Measurements from ENCODE around the gene KCNH2.

DNA sequence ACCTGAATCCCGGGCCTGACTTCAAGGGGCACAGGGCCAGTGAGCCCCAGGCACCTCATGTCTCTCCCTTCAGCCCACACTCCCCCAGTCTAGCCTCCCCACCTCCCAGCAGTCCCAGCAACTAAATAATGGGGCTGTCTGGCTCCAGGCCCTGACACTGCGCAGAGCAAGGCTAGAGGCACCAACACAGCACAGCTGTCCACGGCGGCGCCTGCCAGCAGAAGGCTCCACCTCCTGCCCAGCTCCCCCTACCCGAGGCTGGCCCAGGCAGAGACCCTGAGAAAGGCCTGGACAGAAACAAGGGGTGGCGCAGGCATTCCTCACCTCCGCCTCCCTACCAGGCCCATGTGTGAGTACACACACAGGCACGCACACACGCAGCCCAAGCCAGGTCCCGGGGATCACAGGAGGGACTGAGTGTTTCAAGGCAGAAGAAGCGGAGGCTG lies 6.1 kb downstream of the KCNH2 start:
- TF ChIP-seq GABPA (IDR thresholded peaks at IDR 0.05; ENCODE audit: low read depth) = no peak
- TF ChIP-seq POLR2AphosphoS5 (IDR thresholded peaks at IDR 0.05; ENCODE audit: low read depth, low read length) = no peak
- TF ChIP-seq SMC3 (IDR thresholded peaks at IDR 0.05; ENCODE audit: low read depth, low read length) = peak; percentile 21; the same call in 1 of the 2 replicates
- TF ChIP-seq, protein P1, sequence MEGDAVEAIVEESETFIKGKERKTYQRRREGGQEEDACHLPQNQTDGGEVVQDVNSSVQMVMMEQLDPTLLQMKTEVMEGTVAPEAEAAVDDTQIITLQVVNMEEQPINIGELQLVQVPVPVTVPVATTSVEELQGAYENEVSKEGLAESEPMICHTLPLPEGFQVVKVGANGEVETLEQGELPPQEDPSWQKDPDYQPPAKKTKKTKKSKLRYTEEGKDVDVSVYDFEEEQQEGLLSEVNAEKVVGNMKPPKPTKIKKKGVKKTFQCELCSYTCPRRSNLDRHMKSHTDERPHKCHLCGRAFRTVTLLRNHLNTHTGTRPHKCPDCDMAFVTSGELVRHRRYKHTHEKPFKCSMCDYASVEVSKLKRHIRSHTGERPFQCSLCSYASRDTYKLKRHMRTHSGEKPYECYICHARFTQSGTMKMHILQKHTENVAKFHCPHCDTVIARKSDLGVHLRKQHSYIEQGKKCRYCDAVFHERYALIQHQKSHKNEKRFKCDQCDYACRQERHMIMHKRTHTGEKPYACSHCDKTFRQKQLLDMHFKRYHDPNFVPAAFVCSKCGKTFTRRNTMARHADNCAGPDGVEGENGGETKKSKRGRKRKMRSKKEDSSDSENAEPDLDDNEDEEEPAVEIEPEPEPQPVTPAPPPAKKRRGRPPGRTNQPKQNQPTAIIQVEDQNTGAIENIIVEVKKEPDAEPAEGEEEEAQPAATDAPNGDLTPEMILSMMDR (IDR thresholded peaks at IDR 0.05) = no peak
- TF ChIP-seq, protein P2, sequence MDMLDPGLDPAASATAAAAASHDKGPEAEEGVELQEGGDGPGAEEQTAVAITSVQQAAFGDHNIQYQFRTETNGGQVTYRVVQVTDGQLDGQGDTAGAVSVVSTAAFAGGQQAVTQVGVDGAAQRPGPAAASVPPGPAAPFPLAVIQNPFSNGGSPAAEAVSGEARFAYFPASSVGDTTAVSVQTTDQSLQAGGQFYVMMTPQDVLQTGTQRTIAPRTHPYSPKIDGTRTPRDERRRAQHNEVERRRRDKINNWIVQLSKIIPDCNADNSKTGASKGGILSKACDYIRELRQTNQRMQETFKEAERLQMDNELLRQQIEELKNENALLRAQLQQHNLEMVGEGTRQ (IDR thresholded peaks at IDR 0.05; ENCODE audit: borderline replicate concordance, low read depth, low read length) = no peak
- TF ChIP-seq CHD2 (IDR thresholded peaks at IDR 0.05; ENCODE audit: low read length, partially characterized antibody) = peak; percentile 92
- no peak for TF ChIP-seq FOSL2 (IDR thresholded peaks at IDR 0.05; ENCODE audit: borderline replicate concordance, low read depth)
